Activated CD8-positive, alpha-beta memory T cell treated with anti-CD3 and anti-CD28 coated beads for 1 hour (primary cell): Measurements from ENCODE around the gene COL1A1.
A peak's percentile ranks its signal among the peaks of the same experiment; 100 is the strongest.

ENCODE experiments used
- DNase-seq, 2 donors: peaks; one replicate each; pipeline ENCODE4 v3.0.0-alpha.2; 2020; ENCODE audit warnings: low read depth in 1 of 2; ENCODE audit errors: extremely low read depth in 1 of 2

The COL1A1 gene

GRCh38 chr17:50145532-50146229 is 55.8 kb downstream of the COL1A1 start:
- DNase-seq, result no peak

- no peak for DNase-seq
Measured at GRCh38 chr17:50144845-50145531, 56.4 kb downstream of the COL1A1 start.

DNA sequence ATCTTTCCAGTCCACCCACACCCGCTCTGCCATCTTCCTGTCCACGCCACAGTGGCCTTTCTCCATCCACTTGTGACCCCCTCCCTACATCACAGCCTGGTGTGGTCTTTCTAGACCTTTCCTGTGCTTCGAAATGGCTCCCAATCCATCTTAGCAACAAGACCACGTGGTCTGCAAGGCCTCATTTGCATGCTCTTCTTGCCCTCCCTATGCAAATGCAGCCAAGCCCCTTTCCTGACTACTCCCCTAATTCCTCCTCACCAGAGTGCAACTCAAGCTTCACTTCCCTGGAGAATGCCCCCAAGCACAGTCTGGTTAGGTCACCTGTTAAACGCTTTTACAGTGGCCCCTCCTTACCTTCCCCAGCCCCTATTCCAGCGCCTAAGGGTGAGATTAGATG is 57.1 kb downstream of the COL1A1 start:
- no peak for DNase-seq

DNA sequence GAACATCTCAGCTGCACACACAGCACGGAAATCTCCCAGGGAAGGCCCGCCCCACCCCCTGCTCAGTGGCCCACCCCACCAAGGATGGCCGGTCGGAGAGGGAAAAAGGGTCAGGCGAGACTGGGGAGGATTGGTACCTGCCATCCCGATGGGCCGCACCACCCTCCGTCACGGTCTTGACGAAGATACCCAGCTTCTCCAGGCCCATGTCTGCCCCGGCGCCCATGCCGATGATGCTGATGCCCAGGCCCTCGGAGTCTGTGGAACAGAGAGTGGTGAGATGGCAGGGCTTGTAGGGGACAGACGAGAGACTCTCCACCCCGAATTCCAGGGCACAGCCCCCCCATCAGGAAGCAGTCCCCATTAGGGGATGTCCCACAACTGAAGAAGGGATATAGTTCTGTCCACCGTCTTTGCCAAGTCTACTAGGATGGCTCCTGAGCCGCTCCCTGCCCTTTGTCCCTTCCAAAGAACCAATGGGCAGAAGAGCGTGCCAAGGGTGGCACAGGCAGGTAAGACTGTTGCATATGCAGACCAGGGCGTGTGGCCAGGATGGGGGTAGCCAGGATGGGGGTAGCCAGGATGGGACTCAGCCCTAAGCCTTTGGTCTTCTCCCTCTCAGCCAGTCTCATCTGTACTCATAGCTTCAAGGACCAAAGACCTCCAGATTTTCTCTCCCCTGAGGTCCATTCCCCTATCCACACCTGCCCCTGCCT is 57.8 kb downstream of the COL1A1 start:
- no peak for DNase-seq

GRCh38 chr17:50141745-50142110 is 59.7 kb downstream of the COL1A1 start:
- no peak for DNase-seq

DNA sequence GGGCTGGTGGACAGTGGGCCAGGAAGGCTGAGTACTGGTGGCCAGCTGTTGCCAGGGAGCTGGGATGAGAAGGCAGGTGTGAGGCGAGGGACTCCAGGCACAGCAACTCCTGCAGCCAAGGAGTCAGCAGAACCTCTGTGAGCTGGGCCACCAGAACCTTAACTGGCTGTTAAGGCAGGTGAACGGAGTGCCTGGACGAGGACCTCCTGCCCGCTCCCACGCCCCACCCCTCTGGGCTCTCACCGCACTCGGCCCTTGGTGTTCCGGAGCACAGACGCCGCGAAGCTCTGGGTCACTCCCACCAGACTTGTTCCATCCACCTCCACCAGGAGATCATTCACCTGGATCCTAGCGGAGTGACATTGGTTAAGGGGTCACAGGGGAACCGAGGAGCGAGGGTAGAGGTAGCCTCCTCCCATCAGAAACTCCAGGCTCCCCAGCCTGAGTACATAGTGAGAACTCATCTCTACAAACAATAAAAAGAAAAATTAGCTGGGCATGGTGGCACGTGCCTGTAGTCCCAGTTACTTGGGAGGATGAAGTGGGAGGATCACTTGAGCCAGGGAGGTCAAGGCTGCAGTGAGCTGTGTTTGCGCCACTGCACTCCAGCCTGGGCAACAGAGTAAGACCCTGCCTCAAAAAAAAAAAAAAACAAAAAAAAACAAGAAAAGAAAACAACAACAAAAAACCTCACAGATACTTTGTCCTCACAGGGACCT is 60.2 kb downstream of the COL1A1 start:
- DNase-seq, result no peak

- DNase-seq, result peak; percentile 63 to 69
Measured at GRCh38 chr17:50139950-50140885, 61.2 kb downstream of the COL1A1 start.

DNA sequence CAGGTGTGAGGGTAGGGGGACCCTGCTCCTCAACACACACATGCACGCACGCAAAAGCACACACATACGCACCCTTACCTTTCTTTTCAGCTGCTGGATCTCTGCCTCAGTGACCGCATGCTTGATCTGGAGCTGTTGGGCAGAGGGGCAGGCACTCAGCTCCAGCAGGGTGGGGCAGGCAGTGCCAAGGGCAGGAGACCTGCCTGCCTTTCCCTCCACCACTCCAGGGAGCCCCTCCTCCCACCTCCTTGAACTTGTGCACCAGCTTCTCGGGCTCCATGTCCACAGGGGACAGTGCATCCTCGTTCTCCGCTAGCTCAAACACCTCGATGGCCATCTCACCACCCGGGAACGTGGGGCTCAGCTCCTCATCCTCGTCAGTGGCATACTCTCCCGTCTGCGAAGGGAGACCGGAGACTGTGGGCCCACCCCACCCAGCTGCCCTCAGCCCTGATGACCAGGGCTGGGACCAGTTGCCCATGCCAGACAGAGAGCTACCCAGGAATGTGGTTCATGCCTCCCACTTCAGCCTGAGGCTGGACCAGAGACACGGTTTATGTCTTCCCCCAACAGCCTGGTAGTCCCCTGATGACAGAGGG is 62.1 kb downstream of the COL1A1 start:
- DNase-seq, result no peak

- DNase-seq, result no peak
Measured at GRCh38 chr17:50137042-50137441, 64.4 kb downstream of the COL1A1 start.

DNA sequence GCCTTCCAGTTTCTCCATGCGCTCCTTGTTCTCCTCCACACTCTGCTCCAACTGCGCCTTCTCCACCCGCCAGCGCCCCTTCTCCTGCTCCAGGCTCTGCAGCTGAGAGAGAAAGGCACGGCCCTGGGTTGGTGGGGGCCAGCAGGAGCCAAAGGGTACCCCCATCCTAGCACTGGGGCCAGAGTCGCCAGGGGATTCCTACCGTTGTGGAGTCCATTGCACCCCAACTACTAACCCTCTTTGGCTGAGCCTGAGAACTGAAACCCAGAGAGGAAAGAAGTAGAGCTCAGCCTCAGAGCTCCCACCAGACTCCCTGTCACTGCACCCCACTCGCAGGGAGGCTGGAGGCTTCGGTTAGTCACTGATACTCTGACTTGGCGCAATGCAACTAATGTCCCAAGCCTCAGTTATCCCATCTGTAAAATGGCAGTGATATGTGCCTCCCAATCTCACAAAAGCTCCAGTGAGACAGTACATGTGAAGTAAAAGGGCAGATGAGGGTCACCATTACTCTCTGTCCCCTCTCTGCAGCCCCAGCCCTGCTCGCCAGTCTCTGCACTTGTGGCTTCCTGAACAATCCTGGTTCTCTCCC is 65.2 kb downstream of the COL1A1 start:
- DNase-seq, result no peak

- DNase-seq, result no peak
Measured at GRCh38 chr17:50135316-50136095, 65.9 kb downstream of the COL1A1 start.

DNA sequence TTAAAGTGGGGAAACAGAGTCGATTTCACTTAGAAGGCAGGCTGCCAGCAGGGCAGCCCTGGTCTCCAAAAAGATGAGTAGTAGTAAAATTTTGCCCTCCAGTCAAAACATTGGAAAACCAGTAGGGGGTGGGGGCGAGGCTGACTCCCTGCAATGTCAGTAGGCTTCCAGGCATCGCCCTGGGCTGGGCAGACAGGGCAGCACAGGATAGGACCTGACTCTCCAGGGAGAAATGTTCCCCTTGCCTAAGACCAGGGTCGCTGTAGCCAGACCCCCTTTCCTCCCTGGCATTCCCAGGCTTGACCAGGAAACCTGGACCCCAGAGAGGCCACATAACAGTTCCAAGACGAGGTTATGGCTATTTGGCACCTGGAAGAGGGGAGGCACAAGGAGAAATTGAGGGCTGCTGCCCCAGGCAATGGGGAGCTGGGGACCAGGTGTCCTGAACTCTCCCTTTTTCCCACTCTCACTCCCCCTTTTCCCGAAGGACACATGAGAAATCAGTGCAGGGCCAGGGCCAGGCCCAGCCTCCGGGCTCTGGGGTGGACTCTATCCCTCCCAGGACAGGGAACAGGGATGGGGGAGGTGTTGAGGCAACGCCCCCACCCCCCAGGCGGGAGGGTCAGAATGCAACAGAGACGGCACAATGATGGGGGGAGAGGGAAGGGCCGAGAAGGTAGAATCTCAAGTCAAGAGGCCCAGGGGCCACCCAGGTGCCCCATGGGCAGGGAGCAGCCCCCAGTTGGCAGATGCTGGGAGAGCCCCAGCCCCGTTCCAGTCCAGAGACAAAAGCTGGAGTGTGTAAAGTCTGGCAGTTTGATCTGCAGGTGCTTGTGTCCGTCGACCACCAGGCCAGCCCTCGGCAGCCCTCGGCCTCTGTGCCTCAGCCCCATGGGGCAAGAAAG is 67.0 kb downstream of the COL1A1 start:
- no peak for DNase-seq

DNA sequence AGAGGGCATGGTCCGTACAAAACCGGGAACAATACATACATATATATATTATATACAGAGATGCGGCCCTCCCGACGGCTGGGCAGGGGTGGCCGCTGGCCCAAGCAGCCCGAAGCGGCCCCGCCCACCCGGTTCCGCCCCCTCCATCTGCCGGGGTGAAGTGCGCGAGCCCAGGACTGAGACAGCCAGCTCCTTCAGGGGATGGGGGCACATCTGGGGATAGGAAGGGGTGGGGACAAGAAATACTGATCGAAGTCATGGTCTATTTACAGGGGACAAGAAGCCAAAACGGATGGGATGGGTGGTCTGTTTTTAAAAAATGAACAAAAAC is 67.7 kb downstream of the COL1A1 start:
- DNase-seq, result no peak
